ENCODE results near the gene ADIPOQ. TPM values are rescaled to one million over a fixed set of nuclear protein-coding genes. Genes with fewer than 3 reads are reported as not detected.

Gene ADIPOQ
- total and polyA plus RNA-seq, 8 donors, result under 0.01 to 11.1 (median 1.4) TPM; not detected in 1

DNA sequence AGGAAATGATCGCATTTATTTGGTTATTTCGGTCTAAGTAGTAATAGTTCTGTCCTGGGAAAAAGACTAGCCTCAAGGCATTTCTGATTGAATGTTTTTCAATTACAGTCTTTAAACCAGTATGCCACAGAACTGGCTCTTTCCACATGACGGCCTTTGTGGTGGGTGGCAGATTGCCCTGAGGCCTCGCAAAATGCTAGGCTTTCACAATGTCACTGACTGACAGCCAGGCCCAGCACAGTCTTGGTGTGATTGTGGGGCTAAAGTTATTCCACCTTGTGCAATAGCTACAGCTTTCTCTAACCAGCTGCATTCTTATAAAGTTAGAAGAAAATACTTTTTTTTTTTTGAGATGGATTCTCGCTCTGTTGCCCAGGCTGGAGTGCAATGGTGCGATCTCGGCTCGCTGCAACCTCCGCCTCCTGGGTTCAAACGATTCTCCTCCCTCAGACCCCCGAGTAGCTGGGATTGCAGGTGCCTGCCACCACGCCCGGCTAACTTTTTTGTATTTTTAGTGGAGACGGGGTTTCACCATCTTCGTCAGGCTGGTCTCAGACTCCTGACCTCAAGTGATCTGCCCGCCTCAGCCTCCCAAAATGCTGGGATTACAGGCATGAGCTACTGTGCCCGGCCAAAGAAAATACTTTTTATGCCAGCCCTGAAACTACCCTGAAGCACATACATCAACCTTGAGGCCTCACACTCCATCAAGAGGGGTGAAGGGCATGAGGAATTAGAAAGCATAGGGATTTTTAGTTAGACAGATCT is 2.5 kb upstream of the ADIPOQ start:
- intact Hi-C loops (cut with DNase I; ENCODE audit: low total_unique reads), result no loop called here
- Histone ChIP-seq H3K27me3 (peaks cover 0 to 5% (median 0%) of the 10 kb centered on the region in 3 donors), H3K27ac (no peak overlapping the region), H3K4me1 (no peaks in the 10 kb centered on the region), H3K36me3 (no peaks in the 10 kb centered on the region), H3K9me3 (no peaks in the 10 kb centered on the region), H3K4me3 (no peak overlapping the region)
- 92 to 93% (median 93%) methylated on average over 17 of the region's 17 CpGs for WGBS, 5 donors
- TF ChIP-seq POLR2A (IDR thresholded peaks at IDR 0.05) (no peak), EP300 (IDR thresholded peaks at IDR 0.05) (no peak), POLR2AphosphoS5 (IDR thresholded peaks at IDR 0.05) (no peak)
- TF ChIP-seq, protein P1, sequence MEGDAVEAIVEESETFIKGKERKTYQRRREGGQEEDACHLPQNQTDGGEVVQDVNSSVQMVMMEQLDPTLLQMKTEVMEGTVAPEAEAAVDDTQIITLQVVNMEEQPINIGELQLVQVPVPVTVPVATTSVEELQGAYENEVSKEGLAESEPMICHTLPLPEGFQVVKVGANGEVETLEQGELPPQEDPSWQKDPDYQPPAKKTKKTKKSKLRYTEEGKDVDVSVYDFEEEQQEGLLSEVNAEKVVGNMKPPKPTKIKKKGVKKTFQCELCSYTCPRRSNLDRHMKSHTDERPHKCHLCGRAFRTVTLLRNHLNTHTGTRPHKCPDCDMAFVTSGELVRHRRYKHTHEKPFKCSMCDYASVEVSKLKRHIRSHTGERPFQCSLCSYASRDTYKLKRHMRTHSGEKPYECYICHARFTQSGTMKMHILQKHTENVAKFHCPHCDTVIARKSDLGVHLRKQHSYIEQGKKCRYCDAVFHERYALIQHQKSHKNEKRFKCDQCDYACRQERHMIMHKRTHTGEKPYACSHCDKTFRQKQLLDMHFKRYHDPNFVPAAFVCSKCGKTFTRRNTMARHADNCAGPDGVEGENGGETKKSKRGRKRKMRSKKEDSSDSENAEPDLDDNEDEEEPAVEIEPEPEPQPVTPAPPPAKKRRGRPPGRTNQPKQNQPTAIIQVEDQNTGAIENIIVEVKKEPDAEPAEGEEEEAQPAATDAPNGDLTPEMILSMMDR (IDR thresholded peaks at IDR 0.05), result no peak
- DNase-seq, result no peak

DNA sequence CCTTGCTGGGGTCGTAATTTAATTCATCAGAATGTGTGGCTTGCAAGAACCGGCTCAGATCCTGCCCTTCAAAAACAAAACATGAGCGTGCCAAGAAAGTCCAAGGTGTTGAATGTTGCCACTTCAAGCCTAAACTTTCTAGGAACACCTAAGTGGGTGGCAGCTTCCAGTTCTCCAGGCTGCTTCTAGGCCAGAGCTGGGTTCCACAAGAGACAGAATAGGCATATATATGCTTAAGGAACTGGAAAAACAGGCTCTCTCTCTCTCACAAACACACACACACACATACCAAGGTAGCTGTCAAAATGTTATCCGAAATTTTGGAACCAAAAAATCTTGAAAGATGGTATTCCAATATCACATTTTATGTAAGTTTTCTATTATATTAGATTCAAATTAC is 890 bp upstream of the ADIPOQ start:
- Histone ChIP-seq H3K4me3 (no peak overlapping the region), H3K4me1 (no peaks in the 10 kb centered on the region), H3K27ac (no peak overlapping the region), H3K9me3 (no peaks in the 10 kb centered on the region), H3K36me3 (no peaks in the 10 kb centered on the region), H3K27me3 (peaks cover 0 to 15% (median 0%) of the 10 kb centered on the region in 3 donors)
- TF ChIP-seq EP300 (IDR thresholded peaks at IDR 0.05) (no peak), POLR2A (IDR thresholded peaks at IDR 0.05) (no peak), POLR2AphosphoS5 (IDR thresholded peaks at IDR 0.05) (no peak)
- TF ChIP-seq, protein P1 (IDR thresholded peaks at IDR 0.05), result no peak
- WGBS, 5 donors, result 36 to 65% (median 55%) methylated on average over 4 of the region's 4 CpGs
- intact Hi-C loops (cut with DNase I; ENCODE audit: low total_unique reads), result no loop called here
- DNase-seq, result peak in 1 of 2 donors; percentile 39

- no peak for TF ChIP-seq POLR2A (IDR thresholded peaks at IDR 0.05)
- no peak for TF ChIP-seq POLR2AphosphoS5 (IDR thresholded peaks at IDR 0.05)
- TF ChIP-seq, protein P1 (IDR thresholded peaks at IDR 0.05), result no peak
- TF ChIP-seq EP300 (IDR thresholded peaks at IDR 0.05), result no peak
- Histone ChIP-seq H3K27me3 (peaks cover 0 to 15% (median 0%) of the 10 kb centered on the region in 3 donors), H3K4me3 (no peak overlapping the region), H3K36me3 (no peaks in the 10 kb centered on the region), H3K4me1 (no peaks in the 10 kb centered on the region), H3K27ac (no peak overlapping the region), H3K9me3 (no peaks in the 10 kb centered on the region)
- intact Hi-C loops (cut with DNase I; ENCODE audit: low total_unique reads), result no loop called here
- 74 to 87% (median 78%) methylated on average over 3 of the region's 3 CpGs for WGBS, 5 donors
- DNase-seq, result no peak
Observed at GRCh38 chr3:186843039-186843432, 526 bp downstream of the ADIPOQ start.

GRCh38 chr3:186844908-186845307 is 2.4 kb downstream of the ADIPOQ start:
- H3K27ac ChIP-seq, result no peak overlapping the region
- no peaks in the 10 kb centered on the region for H3K9me3 ChIP-seq
- H3K36me3 ChIP-seq, result no peaks in the 10 kb centered on the region
- intact Hi-C loops (cut with DNase I; ENCODE audit: low total_unique reads), result no loop called here
- TF ChIP-seq, protein P1 (IDR thresholded peaks at IDR 0.05), result no peak
- TF ChIP-seq POLR2A (IDR thresholded peaks at IDR 0.05) (no peak), POLR2AphosphoS5 (IDR thresholded peaks at IDR 0.05) (no peak), EP300 (IDR thresholded peaks at IDR 0.05) (no peak)
- DNase-seq, result no peak
- WGBS, 5 donors, result 77 to 93% (median 83%) methylated on average over 11 of the region's 11 CpGs
- peaks cover 0 to 15% (median 0%) of the 10 kb centered on the region in 3 donors for H3K27me3 ChIP-seq
- H3K4me1 ChIP-seq, result no peaks in the 10 kb centered on the region
- H3K4me3 ChIP-seq, result no peak overlapping the region

Measured in stomach (tissue), 9 donors.